Measurements from ENCODE around the gene IFT172.

Gene IFT172

DNA sequence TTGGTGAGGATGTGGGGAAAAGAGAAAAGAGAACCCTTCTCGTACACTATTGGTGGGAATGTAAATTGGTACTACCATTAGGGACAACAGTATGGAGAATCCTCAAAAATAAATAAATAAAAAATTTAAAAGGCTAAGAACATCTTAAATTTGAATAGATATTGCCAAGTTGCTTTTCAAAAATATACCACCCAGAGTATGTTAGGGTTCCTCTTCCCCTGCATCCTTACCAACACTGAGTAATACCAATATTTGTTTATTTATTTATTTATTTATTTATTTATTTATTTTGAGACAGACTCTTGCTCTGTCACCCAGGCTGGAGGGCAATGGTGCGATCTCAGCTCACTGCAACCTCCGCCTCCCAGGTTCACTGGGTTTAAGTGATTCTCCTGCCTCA is 66.6 kb downstream of the IFT172 start:
- DNase-seq: no peak

DNA sequence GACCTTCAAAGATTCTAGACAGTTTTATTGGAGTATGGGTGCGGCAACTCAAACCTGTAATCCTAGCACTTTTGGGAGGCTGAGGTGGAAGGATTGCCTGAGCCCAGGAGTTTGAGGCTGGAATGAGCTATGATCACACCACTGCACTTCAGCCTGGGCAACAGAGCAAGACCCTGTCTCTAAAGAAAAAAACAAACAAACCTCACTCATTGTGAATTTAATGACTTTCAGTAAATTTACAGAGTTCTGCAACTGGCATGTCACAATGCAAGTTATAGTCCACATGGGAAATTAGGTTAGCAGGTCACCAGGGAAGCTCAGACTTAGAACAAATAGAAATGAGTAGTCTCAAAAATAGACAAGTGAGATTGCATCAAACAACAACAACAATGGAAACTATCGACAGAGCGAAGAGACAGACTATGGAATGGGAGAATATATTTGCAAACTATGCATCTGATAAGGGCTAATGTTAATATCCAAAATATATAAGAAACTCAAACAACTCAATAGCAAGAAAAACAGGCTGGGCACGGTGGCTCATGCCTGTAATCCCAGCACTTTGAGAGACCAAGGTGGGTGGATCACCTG is 67.8 kb downstream of the IFT172 start:
- no peak for DNase-seq

DNA sequence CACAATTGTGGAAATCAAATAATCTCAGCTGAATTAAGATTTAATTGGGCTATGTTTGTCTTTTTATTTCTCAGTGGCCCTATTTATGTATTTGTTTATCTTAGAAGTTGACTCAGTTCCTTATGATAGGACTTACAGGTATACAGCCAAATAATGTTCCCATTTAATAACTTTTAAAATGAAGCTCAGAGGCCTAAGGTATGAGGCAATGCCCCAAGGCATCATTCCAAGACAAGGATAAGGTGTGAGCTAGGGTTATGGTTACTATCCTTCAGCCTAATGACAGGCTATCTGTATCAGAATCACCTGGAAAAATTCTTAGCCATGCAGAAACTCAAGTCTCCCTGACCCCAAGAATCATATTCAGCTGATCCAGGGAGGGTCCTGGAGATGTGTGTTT is 68.5 kb downstream of the IFT172 start:
- no peak for DNase-seq

DNA sequence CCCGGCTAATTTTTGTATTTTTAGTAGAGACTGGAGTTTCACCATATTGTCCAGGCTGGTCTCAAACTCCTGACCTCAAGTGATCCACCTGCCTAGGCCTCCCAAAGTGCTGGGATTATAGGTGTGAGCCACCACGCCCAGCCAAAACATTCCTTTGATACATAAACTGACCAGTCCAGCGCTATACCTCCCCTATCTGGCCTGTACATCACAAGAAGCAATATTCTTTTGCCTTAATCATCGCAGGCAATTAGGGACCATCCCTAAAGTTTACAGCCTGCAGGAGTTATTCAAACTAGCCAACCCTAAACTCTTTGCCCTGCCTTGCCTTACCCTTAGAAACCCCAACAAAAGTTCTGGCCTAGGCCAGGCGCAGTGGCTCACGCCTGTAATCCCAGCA is 73.4 kb downstream of the IFT172 start:
- no peak for DNase-seq

DNA sequence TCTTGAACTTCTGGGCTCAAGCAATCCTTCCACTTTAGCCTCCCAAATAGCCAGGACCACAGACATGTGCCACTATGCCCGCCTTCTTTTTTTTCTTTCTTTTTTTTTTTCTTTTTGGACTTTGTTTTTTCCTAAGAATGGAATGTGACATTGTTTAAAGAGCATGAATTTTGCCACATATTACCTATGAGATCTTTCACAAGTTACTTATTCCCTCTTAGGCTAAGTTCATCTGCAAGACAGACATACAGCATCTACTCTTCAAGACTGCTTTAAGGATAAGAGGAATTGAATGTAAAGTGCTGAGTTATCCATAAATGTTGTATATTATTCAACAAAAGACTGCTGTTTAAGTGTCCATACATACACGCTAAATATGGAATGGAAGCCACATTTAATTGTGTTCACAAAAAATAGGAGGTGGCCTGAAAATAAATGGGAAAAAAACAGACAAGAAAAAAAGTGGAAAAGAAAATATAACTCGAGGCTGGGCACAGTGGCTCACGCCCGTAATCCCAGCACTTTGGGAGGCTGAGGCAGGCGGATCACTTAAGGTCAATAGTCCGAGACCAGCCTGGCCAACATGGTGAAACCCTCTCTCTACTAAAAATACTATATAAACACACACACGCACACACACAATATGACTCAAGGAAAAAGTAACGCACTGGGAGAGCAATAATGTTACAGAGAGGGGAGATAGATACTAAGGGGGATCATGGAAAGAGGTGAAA is 77.0 kb downstream of the IFT172 start:
- no peak for DNase-seq

DNA sequence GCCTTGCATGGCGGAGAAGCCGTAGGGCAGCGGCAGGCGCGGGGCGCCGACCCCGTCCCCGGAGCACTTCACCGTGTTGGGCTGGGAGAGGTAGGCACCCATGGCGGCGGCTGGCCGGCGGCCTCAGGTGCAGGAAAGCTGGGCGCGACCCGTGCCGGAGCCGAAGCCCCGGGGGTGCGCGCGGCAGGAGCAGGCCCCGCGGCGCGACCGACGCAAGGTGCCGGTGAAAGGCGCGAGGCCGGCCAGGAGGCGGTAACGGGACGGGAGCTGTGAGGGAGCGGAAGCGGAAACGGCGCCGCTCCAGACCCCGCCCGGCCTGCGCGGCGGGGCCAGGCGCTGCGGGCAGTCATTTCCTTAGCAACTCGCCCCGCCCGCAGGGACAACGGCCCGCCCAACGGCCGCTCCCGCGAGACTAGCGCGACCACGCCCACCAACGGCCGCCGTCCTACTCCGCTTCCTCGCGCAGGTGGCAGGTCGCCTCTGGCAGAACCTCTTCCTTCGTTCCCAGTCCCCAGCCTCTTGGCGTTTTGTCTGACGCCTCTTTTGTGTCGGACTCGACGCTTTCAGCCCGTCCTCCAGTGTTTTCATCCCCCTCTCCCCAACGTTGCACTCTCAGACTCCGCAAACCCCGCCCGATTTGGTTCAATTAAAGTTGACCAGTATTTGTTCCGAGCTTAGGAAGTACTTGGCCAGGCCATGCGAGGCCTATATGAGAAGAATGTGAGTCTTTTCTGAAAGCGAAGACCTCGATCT is 80.0 kb downstream of the IFT172 start, which contains the start of gene PPM1G:
TSS of gene PPM1G (minus strand) at position 271 of the 753 bp plus-strand sequence. CDS start at position 102, 169 bp downstream.
- DNase-seq: peak; percentile 90

DNA sequence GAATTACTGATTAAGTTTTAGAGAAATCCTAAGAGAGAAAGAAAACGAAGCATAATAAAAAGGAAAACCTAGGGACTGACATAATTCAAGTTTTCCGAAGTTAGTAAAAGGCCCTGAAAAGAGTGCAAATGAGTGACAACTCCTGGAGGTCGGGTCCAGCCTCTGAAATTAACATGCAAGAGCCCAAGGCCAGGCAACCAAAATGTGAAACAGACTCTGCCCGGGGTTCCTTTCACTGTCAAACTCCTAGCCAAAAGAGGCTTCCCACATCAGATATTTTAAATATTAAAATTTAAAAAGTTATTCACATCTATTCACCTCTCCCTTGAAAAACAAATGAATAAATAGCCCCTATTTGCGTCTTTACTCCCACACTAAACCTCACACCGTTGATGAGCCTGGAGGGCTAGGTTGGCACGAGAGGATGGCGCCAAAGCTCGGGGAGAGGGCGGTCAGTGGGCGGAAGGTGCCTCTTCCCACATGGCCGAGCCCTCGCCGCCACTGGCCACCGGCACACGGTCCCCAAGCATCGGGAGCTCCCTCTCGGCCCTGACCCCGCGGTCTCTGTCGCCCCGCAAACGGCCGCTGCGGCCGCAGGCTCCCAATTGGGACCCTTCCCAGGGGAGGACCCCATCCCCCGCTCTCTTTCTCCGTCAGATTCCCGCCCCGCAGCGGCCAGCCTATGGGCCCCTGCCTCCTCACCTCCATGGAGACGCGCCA is 80.8 kb downstream of the IFT172 start:
- DNase-seq: no peak

DNA sequence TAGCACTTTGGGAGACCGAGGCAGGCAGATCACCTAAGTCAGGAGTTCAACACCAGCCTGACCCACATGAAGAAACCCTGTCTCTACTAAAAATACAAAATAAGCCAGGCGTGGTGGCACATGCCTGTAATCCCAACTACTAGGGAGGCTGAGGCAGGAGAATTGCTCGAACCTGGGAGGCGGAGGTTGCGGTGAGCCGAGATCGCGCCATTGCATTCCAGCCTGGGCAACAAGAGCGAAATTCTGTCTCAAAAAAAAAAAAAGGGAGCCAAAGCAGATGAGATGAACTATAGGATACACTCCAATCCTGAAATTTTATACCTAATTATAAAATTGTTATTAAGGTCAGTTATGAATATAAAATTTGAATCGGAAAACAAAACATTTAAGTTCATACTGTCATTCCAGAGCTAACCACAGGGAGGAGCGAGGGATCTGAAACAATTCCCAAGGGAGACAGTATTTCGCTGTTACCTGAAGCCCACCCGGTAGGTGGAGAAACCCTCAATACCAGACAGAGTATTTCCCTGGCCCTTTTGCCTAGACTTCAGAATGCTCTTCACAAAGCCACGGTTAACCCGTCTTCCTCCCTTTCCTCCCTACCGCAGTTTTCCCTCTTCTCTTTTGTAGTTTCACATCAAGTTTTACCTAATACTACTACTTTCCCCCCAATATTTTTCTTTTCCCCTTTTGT is 81.6 kb downstream of the IFT172 start:
- no peak for DNase-seq

DNA sequence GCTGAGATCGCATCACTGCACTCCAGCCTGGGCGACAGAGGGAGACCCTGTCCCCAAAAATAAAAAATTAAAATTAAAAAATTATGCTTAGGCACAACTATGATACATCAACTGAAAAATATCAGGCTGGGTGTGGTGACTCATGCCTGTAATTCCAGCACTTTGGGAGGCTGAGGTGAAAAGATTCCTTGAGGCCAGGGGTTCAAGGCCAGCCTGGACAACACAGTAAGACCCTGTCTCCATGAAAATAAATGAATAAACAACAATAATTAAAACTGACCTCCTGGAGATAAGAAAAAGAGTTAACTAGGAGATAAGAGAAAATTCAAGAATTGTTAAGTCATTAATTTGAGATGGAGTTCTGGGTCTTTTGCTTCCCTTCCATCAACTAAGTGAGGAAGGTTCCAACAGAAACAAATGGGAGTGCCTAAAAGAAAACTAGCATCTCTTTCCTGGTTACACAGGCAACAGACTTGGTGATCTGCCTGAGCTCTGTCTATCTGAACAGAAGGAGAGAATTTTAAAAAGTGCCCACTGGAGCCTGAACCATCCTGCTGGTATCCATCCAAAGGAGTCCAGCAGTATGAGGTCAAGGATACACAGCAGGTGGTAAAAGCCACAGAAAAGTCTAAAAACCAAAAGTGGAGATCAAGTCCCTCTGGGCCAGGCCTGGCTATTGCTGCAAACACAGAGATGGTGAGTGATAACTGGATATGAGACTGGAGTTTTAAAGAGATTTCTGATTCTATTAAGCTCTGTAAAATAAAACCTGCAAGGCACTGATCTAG is 89.0 kb downstream of the IFT172 start:
- DNase-seq: no peak

DNA sequence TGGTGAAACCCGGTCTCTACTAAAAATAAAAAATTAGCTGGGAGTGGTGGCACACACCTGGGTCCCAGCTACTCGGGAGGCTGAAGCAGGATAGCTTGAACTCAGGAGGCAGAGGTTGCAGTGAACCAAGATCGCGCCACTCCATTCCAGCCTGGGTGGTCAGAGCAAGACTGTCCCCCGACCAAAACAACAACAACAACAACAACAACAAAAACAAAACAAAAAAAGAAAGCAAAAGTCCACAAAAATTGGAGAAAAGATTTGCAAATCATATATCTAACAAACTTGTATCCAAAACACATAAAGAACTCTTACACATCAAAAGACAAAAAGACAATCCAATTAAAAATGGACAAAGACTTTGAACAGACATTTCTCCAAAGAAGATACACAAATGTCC is 90.6 kb downstream of the IFT172 start:
- DNase-seq: no peak
